ENCODE measurements around the gene CCNJL.

DNA sequence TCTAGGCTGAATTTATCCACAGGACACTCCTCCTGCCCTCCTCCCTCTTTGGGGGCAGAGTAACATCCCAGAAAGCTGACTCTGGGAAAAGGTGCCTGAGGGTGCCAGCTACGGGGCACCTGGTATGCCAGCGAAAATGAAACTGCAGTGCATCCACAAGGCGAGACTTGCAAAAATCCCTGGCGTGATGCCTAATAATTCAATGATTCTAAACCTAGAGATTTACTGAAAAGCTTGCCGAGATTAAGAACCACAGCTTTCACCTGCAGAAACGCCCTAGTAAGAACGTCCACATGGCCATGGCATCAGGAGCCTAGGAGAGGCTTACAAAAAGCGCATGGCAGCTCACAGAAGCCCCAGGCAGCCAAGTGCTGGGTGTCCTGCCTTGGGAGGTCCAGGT is 20.9 kb downstream of the CCNJL start:
- TF ChIP-seq, protein P1, sequence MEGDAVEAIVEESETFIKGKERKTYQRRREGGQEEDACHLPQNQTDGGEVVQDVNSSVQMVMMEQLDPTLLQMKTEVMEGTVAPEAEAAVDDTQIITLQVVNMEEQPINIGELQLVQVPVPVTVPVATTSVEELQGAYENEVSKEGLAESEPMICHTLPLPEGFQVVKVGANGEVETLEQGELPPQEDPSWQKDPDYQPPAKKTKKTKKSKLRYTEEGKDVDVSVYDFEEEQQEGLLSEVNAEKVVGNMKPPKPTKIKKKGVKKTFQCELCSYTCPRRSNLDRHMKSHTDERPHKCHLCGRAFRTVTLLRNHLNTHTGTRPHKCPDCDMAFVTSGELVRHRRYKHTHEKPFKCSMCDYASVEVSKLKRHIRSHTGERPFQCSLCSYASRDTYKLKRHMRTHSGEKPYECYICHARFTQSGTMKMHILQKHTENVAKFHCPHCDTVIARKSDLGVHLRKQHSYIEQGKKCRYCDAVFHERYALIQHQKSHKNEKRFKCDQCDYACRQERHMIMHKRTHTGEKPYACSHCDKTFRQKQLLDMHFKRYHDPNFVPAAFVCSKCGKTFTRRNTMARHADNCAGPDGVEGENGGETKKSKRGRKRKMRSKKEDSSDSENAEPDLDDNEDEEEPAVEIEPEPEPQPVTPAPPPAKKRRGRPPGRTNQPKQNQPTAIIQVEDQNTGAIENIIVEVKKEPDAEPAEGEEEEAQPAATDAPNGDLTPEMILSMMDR (IDR thresholded peaks at IDR 0.05; ENCODE audit: low read depth, low read length, poor library complexity, severe bottlenecking) = no peak
- TF ChIP-seq EZH2phosphoT487 (IDR thresholded peaks at IDR 0.05; ENCODE audit: borderline replicate concordance, low read length) = no peak

Measured in DOHH2 (cell line).